ENCODE results near the gene MAGEC3. TPM values are rescaled to one million over a fixed set of nuclear protein-coding genes. Genes with fewer than 3 reads are reported as not detected.

MAGEC3 gene
- total RNA-seq, 4 donors from 2014 or later, result not detected

DNA sequence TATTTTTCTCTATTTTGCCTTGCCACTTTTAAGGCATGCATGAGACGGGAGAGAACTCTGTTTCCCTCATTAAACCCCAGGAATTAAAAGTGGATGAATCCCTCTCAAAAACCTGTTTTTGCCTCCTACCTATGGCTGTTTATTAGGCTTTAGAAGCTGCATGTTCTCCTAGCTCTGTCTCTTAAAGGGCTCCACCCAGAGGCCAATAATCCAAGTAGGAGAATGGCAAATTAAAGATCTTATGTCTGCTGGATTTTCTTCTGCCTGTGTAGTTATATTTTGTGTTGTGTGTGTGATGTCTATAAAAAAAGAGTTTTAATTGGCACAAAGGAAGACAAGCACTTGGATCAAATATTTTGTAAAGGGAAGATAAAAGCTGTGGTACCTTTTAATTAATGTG lies 98.0 kb downstream of the MAGEC3 start:
- Histone ChIP-seq H3K9me3 (no peaks in the 10 kb centered on the region), H3K4me3 (no peak overlapping the region), H3K27ac (replicated peaks in 1 of 4) (no peak overlapping the region), H3K4me1 (no peaks in the 10 kb centered on the region), H3K36me3 (no peaks in the 10 kb centered on the region), H3K27me3 (no peaks in the 10 kb centered on the region)
- WGBS, result 75% methylated on average over 1 of the region's 1 CpG
- no peak for DNase-seq (ENCODE audit: extremely low spot score)
- intact Hi-C loops (cut with DNase I), result no loop called here
- TF ChIP-seq, protein P1, sequence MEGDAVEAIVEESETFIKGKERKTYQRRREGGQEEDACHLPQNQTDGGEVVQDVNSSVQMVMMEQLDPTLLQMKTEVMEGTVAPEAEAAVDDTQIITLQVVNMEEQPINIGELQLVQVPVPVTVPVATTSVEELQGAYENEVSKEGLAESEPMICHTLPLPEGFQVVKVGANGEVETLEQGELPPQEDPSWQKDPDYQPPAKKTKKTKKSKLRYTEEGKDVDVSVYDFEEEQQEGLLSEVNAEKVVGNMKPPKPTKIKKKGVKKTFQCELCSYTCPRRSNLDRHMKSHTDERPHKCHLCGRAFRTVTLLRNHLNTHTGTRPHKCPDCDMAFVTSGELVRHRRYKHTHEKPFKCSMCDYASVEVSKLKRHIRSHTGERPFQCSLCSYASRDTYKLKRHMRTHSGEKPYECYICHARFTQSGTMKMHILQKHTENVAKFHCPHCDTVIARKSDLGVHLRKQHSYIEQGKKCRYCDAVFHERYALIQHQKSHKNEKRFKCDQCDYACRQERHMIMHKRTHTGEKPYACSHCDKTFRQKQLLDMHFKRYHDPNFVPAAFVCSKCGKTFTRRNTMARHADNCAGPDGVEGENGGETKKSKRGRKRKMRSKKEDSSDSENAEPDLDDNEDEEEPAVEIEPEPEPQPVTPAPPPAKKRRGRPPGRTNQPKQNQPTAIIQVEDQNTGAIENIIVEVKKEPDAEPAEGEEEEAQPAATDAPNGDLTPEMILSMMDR (IDR thresholded peaks at IDR 0.05), result no peak
- TF ChIP-seq POLR2A (IDR thresholded peaks at IDR 0.05; ENCODE audit: low read depth) (no peak), POLR2AphosphoS5 (IDR thresholded peaks at IDR 0.05) (no peak), EP300 (IDR thresholded peaks at IDR 0.05) (no peak)

DNA sequence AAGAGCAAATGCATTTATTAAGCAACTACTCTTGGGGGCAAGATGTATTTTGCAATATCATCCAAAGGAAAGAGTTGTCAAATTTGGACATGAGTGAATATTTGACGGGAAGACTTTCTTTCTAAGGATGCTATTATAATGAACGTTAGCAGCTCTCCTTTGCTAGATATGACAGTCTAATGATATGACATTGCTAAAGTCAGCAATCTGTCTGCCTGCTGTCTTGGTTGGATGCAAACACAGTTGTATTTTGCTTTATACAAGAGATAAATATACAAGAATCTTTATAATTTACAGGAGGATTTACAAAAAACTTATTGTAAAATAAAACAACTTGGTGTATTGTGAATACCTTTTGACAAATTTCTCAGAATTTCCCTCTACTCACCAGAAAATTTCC lies 103.1 kb downstream of the MAGEC3 start:
- intact Hi-C loops (cut with DNase I), result no loop called here
- no peak for TF ChIP-seq POLR2AphosphoS5 (IDR thresholded peaks at IDR 0.05)
- TF ChIP-seq, protein P1 (IDR thresholded peaks at IDR 0.05), result no peak
- TF ChIP-seq POLR2A (IDR thresholded peaks at IDR 0.05; ENCODE audit: low read depth), result no peak
- no peak for TF ChIP-seq EP300 (IDR thresholded peaks at IDR 0.05)
- Histone ChIP-seq H3K36me3 (no peaks in the 10 kb centered on the region), H3K4me1 (no peaks in the 10 kb centered on the region), H3K9me3 (no peaks in the 10 kb centered on the region), H3K4me3 (no peak overlapping the region), H3K27ac (replicated peaks in 1 of 4) (no peak overlapping the region), H3K27me3 (no peaks in the 10 kb centered on the region)
- DNase-seq (ENCODE audit: extremely low spot score), result no peak
- WGBS, result 75% methylated on average over 2 of the region's 2 CpGs

DNA sequence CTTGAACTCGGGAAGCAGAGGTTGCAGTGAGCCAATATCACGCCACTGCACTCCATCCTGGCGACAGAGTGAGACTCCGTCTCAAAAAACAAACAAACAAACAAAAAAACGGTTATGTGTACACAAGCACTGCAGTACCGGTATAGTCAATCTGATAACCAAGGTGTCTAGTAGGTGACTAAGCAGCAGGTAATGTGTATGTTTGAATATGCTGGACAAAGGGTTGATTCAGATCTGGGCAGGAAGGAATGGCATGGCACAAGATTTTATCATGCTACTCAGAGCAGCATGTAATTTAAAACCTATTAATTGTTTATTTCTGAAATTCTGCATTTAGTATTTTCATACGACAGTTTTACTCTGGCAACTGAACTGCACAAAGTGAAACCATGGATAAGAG lies 107.3 kb downstream of the MAGEC3 start:
- TF ChIP-seq, protein P1 (IDR thresholded peaks at IDR 0.05), result no peak
- no peaks in the 10 kb centered on the region for H3K36me3 ChIP-seq
- no peaks in the 10 kb centered on the region for H3K27me3 ChIP-seq
- no peak overlapping the region for H3K4me3 ChIP-seq
- H3K4me1 ChIP-seq, result no peaks in the 10 kb centered on the region
- intact Hi-C loops (cut with DNase I), result no loop called here
- no peaks in the 10 kb centered on the region for H3K9me3 ChIP-seq
- 81% methylated on average over 7 of the region's 7 CpGs for WGBS
- DNase-seq (ENCODE audit: extremely low spot score), result no peak
- H3K27ac ChIP-seq (replicated peaks in 1 of 4), result no peak overlapping the region

DNA sequence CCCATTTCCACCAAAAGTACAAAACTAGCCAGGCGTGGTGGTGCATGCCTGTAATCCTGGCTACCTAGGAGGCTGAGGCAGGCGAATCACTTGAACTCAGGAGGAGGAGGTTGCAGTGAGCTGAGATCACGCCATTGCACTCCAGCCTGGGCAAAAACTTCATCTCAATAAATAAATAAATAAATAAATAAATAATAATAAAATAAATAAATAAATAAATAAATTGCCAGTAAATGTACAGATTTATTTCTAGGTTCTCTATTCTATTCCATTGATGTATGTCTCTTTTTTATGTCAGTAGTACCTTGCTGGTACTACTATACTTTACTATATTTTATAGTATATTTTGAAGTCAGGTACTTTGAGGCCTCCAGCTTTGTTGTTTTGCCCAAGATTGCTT lies 109.2 kb downstream of the MAGEC3 start:
- Histone ChIP-seq H3K9me3 (no peaks in the 10 kb centered on the region), H3K27me3 (no peaks in the 10 kb centered on the region), H3K4me3 (no peak overlapping the region), H3K4me1 (no peaks in the 10 kb centered on the region), H3K36me3 (no peaks in the 10 kb centered on the region), H3K27ac (replicated peaks in 1 of 4) (no peak overlapping the region)
- no peak for TF ChIP-seq EP300 (IDR thresholded peaks at IDR 0.05)
- TF ChIP-seq POLR2AphosphoS5 (IDR thresholded peaks at IDR 0.05), result no peak
- TF ChIP-seq, protein P1 (IDR thresholded peaks at IDR 0.05), result no peak
- no peak for TF ChIP-seq POLR2A (IDR thresholded peaks at IDR 0.05; ENCODE audit: low read depth)
- WGBS, result 86% methylated on average over 3 of the region's 3 CpGs
- intact Hi-C loops (cut with DNase I), result no loop called here
- no peak for DNase-seq (ENCODE audit: extremely low spot score)

Other genes starting within 250 kb of the MAGEC3 start
- gene SPANXA2, start 248.6 kb upstream of the MAGEC3 start, total RNA-seq, result not detected
- gene SPANXD, start 139.6 kb upstream of the MAGEC3 start, total RNA-seq, result not detected
- not detected for gene MAGEC1, start 65.6 kb downstream of the MAGEC3 start, total RNA-seq